ENCODE results near the gene SNAP29.

Gene SNAP29

DNA sequence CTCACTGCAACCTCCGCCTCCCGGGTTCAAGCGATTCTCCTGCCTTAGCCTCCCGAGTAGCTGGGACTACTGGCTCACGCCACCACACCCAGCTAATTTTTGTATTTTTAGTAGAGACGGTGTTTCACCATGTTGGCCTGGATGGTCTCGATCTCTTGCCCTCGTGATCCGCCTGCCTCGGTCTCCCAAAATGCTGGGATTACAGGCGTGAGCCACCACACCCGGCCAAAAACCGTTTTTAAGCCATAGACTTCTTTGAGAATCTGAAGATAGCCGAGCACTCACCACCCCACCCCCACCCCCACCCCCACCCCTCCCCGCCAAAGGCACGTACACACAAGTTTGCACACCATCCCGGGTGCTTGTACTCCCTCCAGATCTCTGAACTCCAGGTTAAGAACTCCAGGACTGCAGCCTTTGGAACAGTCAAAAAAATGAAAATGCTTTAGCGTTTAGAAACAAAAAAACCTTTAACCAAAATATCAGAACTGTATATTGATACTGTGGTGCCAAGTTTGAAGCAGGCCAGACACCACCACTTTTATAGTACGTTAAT is 59.9 kb downstream of the SNAP29 start:
- H3K9me3 ChIP-seq (replicated peaks in 1 of 2; ENCODE audit: control insufficient read depth in 2 of 2, insufficient read depth in 1 of 2, low read depth in 1 of 2, low read length in 2 of 2) = no peaks in the 10 kb centered on the region
- H3K36me3 ChIP-seq (replicated peaks in 1 of 2; ENCODE audit: control insufficient read depth in 2 of 2, insufficient read depth in 2 of 2, low read length in 2 of 2) = peaks cover 0 to 40% of the 10 kb centered on the region in 2 donors
- no peak overlapping the region for H3K9ac ChIP-seq (ENCODE audit: low read depth, low read length, poor library complexity)
- H2BK5ac ChIP-seq (ENCODE audit: low read length) = no peak overlapping the region
- no peak overlapping the region for H2AK5ac ChIP-seq (ENCODE audit: low read depth, low read length)
- WGBS, 2 donors (ENCODE audit: extremely low coverage in 2 of 2, insufficient read length in 2 of 2, insufficient replicate concordance in 1 of 2) = no CpG with 5 or more reads among the region's 19 CpGs
- no peak overlapping the region for H2BK15ac ChIP-seq (ENCODE audit: low read length)
- no peak overlapping the region for H2BK12ac ChIP-seq (ENCODE audit: low read length)
- no peak overlapping the region for H4K91ac ChIP-seq (ENCODE audit: low read depth, low read length, poor library complexity)
- no peak overlapping the region for H3K27ac ChIP-seq (replicated peaks; ENCODE audit: low read length)
- H3K4me2 ChIP-seq (ENCODE audit: insufficient read depth, low read length, poor library complexity, severe bottlenecking) = peak overlapping the region; percentile 37
- H3K4ac ChIP-seq (ENCODE audit: low read length) = no peak overlapping the region
- peaks cover 3 to 6% of the 10 kb centered on the region in 2 donors for H3K4me1 ChIP-seq (ENCODE audit: control insufficient read depth in 2 of 2, insufficient read depth in 1 of 2, low read depth in 1 of 2, low read length in 2 of 2)
- H3K14ac ChIP-seq (ENCODE audit: low read length) = no peak overlapping the region
- no peak overlapping the region for H3K18ac ChIP-seq (ENCODE audit: low read length)
- H3K23ac ChIP-seq (ENCODE audit: low read depth, low read length, poor library complexity) = no peak overlapping the region
- H3K79me1 ChIP-seq (ENCODE audit: low read depth, low read length) = no peaks in the 10 kb centered on the region
- DNase-seq (ENCODE audit: low spot score) = no peak
- no peak overlapping the region for H4K8ac ChIP-seq (ENCODE audit: low read depth, low read length)
- H2AFZ ChIP-seq (ENCODE audit: low read length) = no peak overlapping the region
- H3K27me3 ChIP-seq (ENCODE audit: control insufficient read depth in 3 of 3, insufficient read depth in 3 of 3, low read depth in 1 of 3, low read length in 3 of 3) = no peaks in the 10 kb centered on the region
- peak overlapping the region; percentile 79 to 89 for H3K4me3 ChIP-seq (ENCODE audit: low read length in 2 of 2)
- no peak overlapping the region for H2BK120ac ChIP-seq (ENCODE audit: low read depth, low read length)

DNA sequence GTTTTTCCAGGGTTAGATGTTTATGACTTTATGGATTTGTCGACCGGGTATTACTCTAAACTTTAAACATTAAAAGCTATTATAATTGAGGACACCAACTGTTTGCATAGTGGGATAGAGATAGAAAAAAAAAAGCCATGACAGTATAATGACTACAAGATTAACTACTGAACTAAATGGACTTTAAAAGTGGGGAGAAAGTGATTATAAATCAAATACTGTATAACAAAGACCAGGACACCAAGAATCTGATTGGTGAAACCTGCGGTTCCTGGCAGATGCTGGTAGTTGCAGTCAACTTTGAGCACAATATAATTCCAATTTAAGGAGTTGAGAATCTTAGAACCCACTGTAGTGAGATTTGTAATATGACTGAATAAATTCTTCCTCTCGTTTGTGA is 60.9 kb downstream of the SNAP29 start:
- Histone ChIP-seq H3K9ac (ENCODE audit: low read depth, low read length, poor library complexity) (no peak overlapping the region), H2BK12ac (ENCODE audit: low read length) (no peak overlapping the region), H3K36me3 (replicated peaks in 1 of 2; ENCODE audit: control insufficient read depth in 2 of 2, insufficient read depth in 2 of 2, low read length in 2 of 2) (peaks cover 0 to 50% of the 10 kb centered on the region in 2 donors), H2BK5ac (ENCODE audit: low read length) (no peak overlapping the region), H2BK15ac (ENCODE audit: low read length) (no peak overlapping the region), H4K8ac (ENCODE audit: low read depth, low read length) (no peak overlapping the region), H3K18ac (ENCODE audit: low read length) (no peak overlapping the region), H2BK120ac (ENCODE audit: low read depth, low read length) (no peak overlapping the region), H3K4me2 (ENCODE audit: insufficient read depth, low read length, poor library complexity, severe bottlenecking) (peak overlapping the region; percentile 31), H3K27me3 (ENCODE audit: control insufficient read depth in 3 of 3, insufficient read depth in 3 of 3, low read depth in 1 of 3, low read length in 3 of 3) (no peaks in the 10 kb centered on the region), H4K91ac (ENCODE audit: low read depth, low read length, poor library complexity) (no peak overlapping the region), H3K23ac (ENCODE audit: low read depth, low read length, poor library complexity) (no peak overlapping the region), H2AK5ac (ENCODE audit: low read depth, low read length) (no peak overlapping the region), H3K9me3 (replicated peaks in 1 of 2; ENCODE audit: control insufficient read depth in 2 of 2, insufficient read depth in 1 of 2, low read depth in 1 of 2, low read length in 2 of 2) (no peaks in the 10 kb centered on the region), H3K4ac (ENCODE audit: low read length) (no peak overlapping the region), H3K14ac (ENCODE audit: low read length) (no peak overlapping the region), H3K4me3 (ENCODE audit: low read length in 2 of 2) (peak overlapping the region in 1 of 2 donors; percentile 89), H3K27ac (replicated peaks; ENCODE audit: low read length) (no peak overlapping the region), H3K4me1 (ENCODE audit: control insufficient read depth in 2 of 2, insufficient read depth in 1 of 2, low read depth in 1 of 2, low read length in 2 of 2) (peaks cover 3 to 6% of the 10 kb centered on the region in 2 donors), H3K79me1 (ENCODE audit: low read depth, low read length) (no peaks in the 10 kb centered on the region), H2AFZ (ENCODE audit: low read length) (no peak overlapping the region)
- no CpG with 5 or more reads among the region's 4 CpGs for WGBS, 2 donors (ENCODE audit: extremely low coverage in 2 of 2, insufficient read length in 2 of 2, insufficient replicate concordance in 1 of 2)
- DNase-seq (ENCODE audit: low spot score) = no peak

DNA sequence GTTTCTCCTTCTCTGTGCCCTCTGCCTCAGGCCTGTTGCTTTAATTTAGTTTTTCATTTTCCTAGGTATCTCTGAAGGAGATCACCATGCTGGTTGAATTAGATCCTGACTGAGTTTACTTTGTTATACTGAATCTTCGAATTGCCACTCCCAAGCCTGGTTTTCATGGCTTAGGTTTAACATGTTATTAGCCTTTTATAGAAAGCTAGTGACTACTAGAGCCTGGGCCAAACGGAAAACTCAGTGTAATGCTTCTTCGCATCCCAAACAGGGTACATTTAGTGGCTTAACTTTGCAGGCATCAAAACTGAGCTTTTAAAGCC is 62.0 kb downstream of the SNAP29 start:
- Histone ChIP-seq H3K14ac (ENCODE audit: low read length) (no peak overlapping the region), H3K79me1 (ENCODE audit: low read depth, low read length) (no peaks in the 10 kb centered on the region), H2BK12ac (ENCODE audit: low read length) (no peak overlapping the region), H3K9ac (ENCODE audit: low read depth, low read length, poor library complexity) (no peak overlapping the region), H2BK120ac (ENCODE audit: low read depth, low read length) (no peak overlapping the region), H4K91ac (ENCODE audit: low read depth, low read length, poor library complexity) (no peak overlapping the region), H3K4me1 (ENCODE audit: control insufficient read depth in 2 of 2, insufficient read depth in 1 of 2, low read depth in 1 of 2, low read length in 2 of 2) (peaks cover 3 to 8% of the 10 kb centered on the region in 2 donors), H3K4ac (ENCODE audit: low read length) (no peak overlapping the region), H3K27ac (replicated peaks; ENCODE audit: low read length) (no peak overlapping the region), H3K18ac (ENCODE audit: low read length) (no peak overlapping the region), H3K4me3 (ENCODE audit: low read length in 2 of 2) (peak overlapping the region in 1 of 2 donors; percentile 89), H2AK5ac (ENCODE audit: low read depth, low read length) (no peak overlapping the region), H2BK15ac (ENCODE audit: low read length) (no peak overlapping the region), H3K4me2 (ENCODE audit: insufficient read depth, low read length, poor library complexity, severe bottlenecking) (peak overlapping the region; percentile 35), H2AFZ (ENCODE audit: low read length) (no peak overlapping the region), H3K23ac (ENCODE audit: low read depth, low read length, poor library complexity) (no peak overlapping the region), H3K9me3 (replicated peaks in 1 of 2; ENCODE audit: control insufficient read depth in 2 of 2, insufficient read depth in 1 of 2, low read depth in 1 of 2, low read length in 2 of 2) (no peaks in the 10 kb centered on the region), H3K36me3 (replicated peaks in 1 of 2; ENCODE audit: control insufficient read depth in 2 of 2, insufficient read depth in 2 of 2, low read length in 2 of 2) (peaks cover 1 to 59% of the 10 kb centered on the region in 2 donors), H2BK5ac (ENCODE audit: low read length) (no peak overlapping the region), H3K27me3 (ENCODE audit: control insufficient read depth in 3 of 3, insufficient read depth in 3 of 3, low read depth in 1 of 3, low read length in 3 of 3) (no peaks in the 10 kb centered on the region), H4K8ac (ENCODE audit: low read depth, low read length) (no peak overlapping the region)
- no CpG with 5 or more reads among the region's 3 CpGs for WGBS, 2 donors (ENCODE audit: extremely low coverage in 2 of 2, insufficient read length in 2 of 2, insufficient replicate concordance in 1 of 2)
- DNase-seq (ENCODE audit: low spot score) = no peak

DNA sequence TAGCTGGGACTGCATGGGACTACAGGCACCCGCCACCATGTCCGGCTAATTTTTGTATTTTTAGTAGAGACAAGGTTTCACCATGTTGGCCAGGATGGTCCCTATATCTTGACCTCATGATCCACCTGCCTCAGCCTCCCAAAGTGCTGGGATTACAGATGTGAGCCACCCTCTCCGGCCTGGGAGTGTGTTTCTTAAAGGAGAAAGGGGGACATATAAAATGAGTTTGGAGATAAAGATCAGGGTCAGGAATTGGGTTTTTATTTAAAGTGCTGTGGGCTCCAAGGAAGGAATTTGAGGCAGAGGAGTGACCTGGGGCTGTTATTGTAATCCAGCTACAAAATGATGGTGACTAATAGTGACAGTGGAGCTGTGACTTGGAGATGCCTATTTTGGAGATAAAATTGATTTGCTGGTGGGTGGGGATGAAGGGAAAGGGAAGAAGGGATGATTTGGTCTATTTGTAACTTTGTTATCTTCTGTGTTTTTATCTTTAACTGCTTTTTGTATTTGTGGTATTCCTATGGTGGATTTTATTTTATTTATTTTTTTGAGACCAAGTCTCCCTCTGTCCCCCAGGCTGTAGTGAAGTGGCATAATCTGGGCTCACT is 63.4 kb downstream of the SNAP29 start:
- Histone ChIP-seq H3K27me3 (ENCODE audit: control insufficient read depth in 3 of 3, insufficient read depth in 3 of 3, low read depth in 1 of 3, low read length in 3 of 3) (no peaks in the 10 kb centered on the region), H3K4me1 (ENCODE audit: control insufficient read depth in 2 of 2, insufficient read depth in 1 of 2, low read depth in 1 of 2, low read length in 2 of 2) (peaks cover 3 to 12% of the 10 kb centered on the region in 2 donors), H3K27ac (replicated peaks; ENCODE audit: low read length) (no peak overlapping the region), H3K23ac (ENCODE audit: low read depth, low read length, poor library complexity) (no peak overlapping the region), H2BK12ac (ENCODE audit: low read length) (no peak overlapping the region), H3K9me3 (replicated peaks in 1 of 2; ENCODE audit: control insufficient read depth in 2 of 2, insufficient read depth in 1 of 2, low read depth in 1 of 2, low read length in 2 of 2) (no peaks in the 10 kb centered on the region), H3K9ac (ENCODE audit: low read depth, low read length, poor library complexity) (no peak overlapping the region), H4K8ac (ENCODE audit: low read depth, low read length) (no peak overlapping the region), H2AK5ac (ENCODE audit: low read depth, low read length) (no peak overlapping the region), H4K91ac (ENCODE audit: low read depth, low read length, poor library complexity) (no peak overlapping the region), H3K18ac (ENCODE audit: low read length) (no peak overlapping the region), H2BK5ac (ENCODE audit: low read length) (no peak overlapping the region), H2AFZ (ENCODE audit: low read length) (no peak overlapping the region), H3K14ac (ENCODE audit: low read length) (no peak overlapping the region), H2BK15ac (ENCODE audit: low read length) (no peak overlapping the region), H3K4ac (ENCODE audit: low read length) (no peak overlapping the region), H3K4me2 (ENCODE audit: insufficient read depth, low read length, poor library complexity, severe bottlenecking) (no peak overlapping the region), H3K79me1 (ENCODE audit: low read depth, low read length) (no peaks in the 10 kb centered on the region), H3K4me3 (ENCODE audit: low read length in 2 of 2) (no peak overlapping the region), H2BK120ac (ENCODE audit: low read depth, low read length) (no peak overlapping the region), H3K36me3 (replicated peaks in 1 of 2; ENCODE audit: control insufficient read depth in 2 of 2, insufficient read depth in 2 of 2, low read length in 2 of 2) (peaks cover 1 to 67% of the 10 kb centered on the region in 2 donors)
- no CpG with 5 or more reads among the region's 3 CpGs for WGBS, 2 donors (ENCODE audit: extremely low coverage in 2 of 2, insufficient read length in 2 of 2, insufficient replicate concordance in 1 of 2)
- DNase-seq (ENCODE audit: low spot score) = no peak

Measured in neuronal stem cell (in vitro differentiated cells).